ENCODE measurements around the gene KCTD5. TPM values are rescaled to one million over a fixed set of nuclear protein-coding genes. Genes with fewer than 3 reads are reported as not detected.
A peak's percentile ranks its signal among the peaks of the same experiment; 100 is the strongest.

Gene KCTD5
- total and polyA plus RNA-seq, 9 of the 15 experiments (the other 6 are each of a cell fraction or from before 2014, with no cell fraction given), result 0.73 to 58.3 (median 32.3) TPM

DNA sequence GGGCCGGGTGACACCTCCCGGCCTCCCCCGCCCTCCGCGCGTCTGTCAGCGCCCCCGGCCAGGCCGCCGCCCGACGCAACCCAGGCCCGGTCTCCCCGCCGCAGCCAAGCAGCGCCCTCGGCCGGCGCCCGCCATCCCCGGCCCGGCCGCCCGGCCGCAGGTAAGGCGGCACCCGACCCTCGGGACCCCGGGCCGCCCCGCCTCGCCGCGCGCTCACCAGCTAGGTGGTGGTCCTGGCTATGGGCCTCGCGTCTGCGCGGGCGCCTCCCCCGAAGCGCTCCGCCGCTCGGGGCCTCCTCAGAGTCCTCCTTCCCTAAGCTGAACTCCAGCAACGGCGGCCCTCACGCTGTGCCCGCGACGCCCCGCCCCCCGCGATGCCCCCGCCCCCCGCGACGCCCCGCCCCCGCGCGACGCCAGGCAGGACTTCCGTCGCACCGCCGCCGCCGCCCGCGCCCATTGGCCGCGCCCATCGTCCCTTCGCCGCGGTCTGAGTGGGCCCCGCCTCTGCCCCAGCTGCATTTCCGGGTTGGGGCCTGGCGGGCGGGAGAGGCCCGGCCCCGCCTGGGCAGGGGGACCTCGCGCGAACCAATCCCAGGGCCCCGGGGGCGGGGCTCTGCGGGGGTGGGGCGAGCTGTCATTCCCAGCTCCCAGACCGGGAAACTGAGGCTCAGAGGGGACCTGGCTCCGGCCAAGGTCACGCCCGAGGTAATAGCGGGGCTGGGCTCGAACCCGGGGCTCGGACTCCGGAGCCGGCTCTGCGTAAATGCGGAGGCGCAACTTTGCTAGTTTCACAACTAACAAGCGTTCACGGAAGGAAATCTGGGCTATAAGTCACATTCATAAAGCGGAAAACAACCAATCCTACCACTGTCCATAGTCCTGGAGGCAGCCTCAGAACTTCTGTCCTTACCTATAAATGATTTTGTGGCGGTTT lies 9.0 kb upstream of the KCTD5 start (continued):
- TF ChIP-seq, protein P1, sequence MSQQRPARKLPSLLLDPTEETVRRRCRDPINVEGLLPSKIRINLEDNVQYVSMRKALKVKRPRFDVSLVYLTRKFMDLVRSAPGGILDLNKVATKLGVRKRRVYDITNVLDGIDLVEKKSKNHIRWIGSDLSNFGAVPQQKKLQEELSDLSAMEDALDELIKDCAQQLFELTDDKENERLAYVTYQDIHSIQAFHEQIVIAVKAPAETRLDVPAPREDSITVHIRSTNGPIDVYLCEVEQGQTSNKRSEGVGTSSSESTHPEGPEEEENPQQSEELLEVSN (IDR thresholded peaks at IDR 0.05; ENCODE audit: borderline replicate concordance in 1 of 2, extremely low read depth in 1 of 2, insufficient read depth in 1 of 2, insufficient read length in 1 of 2, low read depth in 1 of 2, low read length in 1 of 2, poor library complexity in 1 of 2, severe bottlenecking in 1 of 2), result peak in 1 of 2 experiments; percentile 64
- TF ChIP-seq U2AF1 (optimal IDR thresholded peaks at IDR 0.05; ENCODE audit: low read depth, low read length) (no peak), RHOXF2B (CRISPR knock-in tag; conservative IDR thresholded peaks at IDR 0.05) (no peak), KDM5B (IDR thresholded peaks at IDR 0.05; ENCODE audit: insufficient replicate concordance, low read depth, low read length) (peak; percentile 62), SIN3A (IDR thresholded peaks at IDR 0.05; ENCODE audit: borderline replicate concordance in 2 of 2, control insufficient read depth in 1 of 2, low read depth in 2 of 2, low read length in 2 of 2) (peak in 1 of 2 experiments; percentile 7; a peak in 1 of 4 replicates), CHD2 (IDR thresholded peaks at IDR 0.05; ENCODE audit: low read depth, low read length) (no peak), MBD2 (IDR thresholded peaks at IDR 0.05; ENCODE audit: borderline replicate concordance, low read depth) (no peak), CBFA2T3 (IDR thresholded peaks at IDR 0.05) (no peak), RBM17 (IDR thresholded peaks at IDR 0.05; ENCODE audit: borderline replicate concordance, low read depth, low read length) (no peak), FOS (IDR thresholded peaks at IDR 0.05; ENCODE audit: extremely low read depth, insufficient read length) (no peak), TCF3 (CRISPR knock-in tag; IDR thresholded peaks at IDR 0.05) (no peak), HNRNPUL1 (IDR thresholded peaks at IDR 0.05; ENCODE audit: low read length) (no peak), RB1 (IDR thresholded peaks at IDR 0.05; ENCODE audit: low read depth) (peak; percentile 85), SMAD4 (CRISPR knock-in tag; conservative IDR thresholded peaks at IDR 0.05) (peak; percentile 67), ZNF253 (CRISPR knock-in tag; conservative IDR thresholded peaks at IDR 0.05) (no peak), RBM14 (IDR thresholded peaks at IDR 0.05; ENCODE audit: borderline replicate concordance, insufficient read depth, low read depth, low read length) (no peak), ELF1 (tag; IDR thresholded peaks at IDR 0.05) (peak; percentile 97)
- TF ChIP-seq, protein P2, sequence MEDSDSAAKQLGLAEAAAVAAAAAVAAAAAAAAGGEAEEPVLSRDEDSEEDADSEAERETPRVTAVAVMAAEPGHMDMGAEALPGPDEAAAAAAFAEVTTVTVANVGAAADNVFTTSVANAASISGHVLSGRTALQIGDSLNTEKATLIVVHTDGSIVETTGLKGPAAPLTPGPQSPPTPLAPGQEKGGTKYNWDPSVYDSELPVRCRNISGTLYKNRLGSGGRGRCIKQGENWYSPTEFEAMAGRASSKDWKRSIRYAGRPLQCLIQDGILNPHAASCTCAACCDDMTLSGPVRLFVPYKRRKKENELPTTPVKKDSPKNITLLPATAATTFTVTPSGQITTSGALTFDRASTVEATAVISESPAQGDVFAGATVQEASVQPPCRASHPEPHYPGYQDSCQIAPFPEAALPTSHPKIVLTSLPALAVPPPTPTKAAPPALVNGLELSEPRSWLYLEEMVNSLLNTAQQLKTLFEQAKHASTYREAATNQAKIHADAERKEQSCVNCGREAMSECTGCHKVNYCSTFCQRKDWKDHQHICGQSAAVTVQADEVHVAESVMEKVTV (CRISPR knock-in tag; IDR thresholded peaks at IDR 0.05), result no peak
- TF ChIP-seq, protein P3, sequence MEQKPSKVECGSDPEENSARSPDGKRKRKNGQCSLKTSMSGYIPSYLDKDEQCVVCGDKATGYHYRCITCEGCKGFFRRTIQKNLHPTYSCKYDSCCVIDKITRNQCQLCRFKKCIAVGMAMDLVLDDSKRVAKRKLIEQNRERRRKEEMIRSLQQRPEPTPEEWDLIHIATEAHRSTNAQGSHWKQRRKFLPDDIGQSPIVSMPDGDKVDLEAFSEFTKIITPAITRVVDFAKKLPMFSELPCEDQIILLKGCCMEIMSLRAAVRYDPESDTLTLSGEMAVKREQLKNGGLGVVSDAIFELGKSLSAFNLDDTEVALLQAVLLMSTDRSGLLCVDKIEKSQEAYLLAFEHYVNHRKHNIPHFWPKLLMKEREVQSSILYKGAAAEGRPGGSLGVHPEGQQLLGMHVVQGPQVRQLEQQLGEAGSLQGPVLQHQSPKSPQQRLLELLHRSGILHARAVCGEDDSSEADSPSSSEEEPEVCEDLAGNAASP (IDR thresholded peaks at IDR 0.05), result no peak
